ENCODE measurements around the gene PPM1J. TPM values are rescaled to one million over a fixed set of nuclear protein-coding genes. Genes with fewer than 3 reads are reported as not detected.

The PPM1J gene
- total and polyA plus RNA-seq, 2 of the 8 experiments (the other 6 are each of a cell fraction or from before 2014, with no cell fraction given), result 19.4 to 31.6 TPM

- TF ChIP-seq HDAC6 (IDR thresholded peaks at IDR 0.05; ENCODE audit: low read depth, low read length), result no peak
- no peak for TF ChIP-seq ASH2L (IDR thresholded peaks at IDR 0.05; ENCODE audit: low read length)
- TF ChIP-seq SIX5 (IDR thresholded peaks at IDR 0.05; ENCODE audit: low read depth, low read length), result no peak
- TF ChIP-seq CTBP2 (IDR thresholded peaks at IDR 0.05; ENCODE audit: borderline replicate concordance, insufficient read depth, insufficient read length, low read length), result no peak
- TF ChIP-seq PHF8 (conservative IDR thresholded peaks at IDR 0.05; ENCODE audit: low read depth, low read length), result no peak
- TF ChIP-seq EP300 (IDR thresholded peaks at IDR 0.05; ENCODE audit: borderline replicate concordance in 1 of 2, low read depth in 2 of 2, low read length in 2 of 2), result no peak
Observed at GRCh38 chr1:112711041-112711440, 4.1 kb downstream of the PPM1J start (continued).

All from H1 (cell line).